HepG2 (cell line): Measurements from ENCODE around the gene XXYLT1. TPM values are rescaled to one million over a fixed set of nuclear protein-coding genes. Genes with fewer than 3 reads are reported as not detected.

Experiments
- ADNP ChIP-seq: sonication (generic); formaldehyde crosslinking; IDR thresholded peaks from 2 replicates; pipeline ENCODE4 v1.4.0; 2020; ENCODE audit warnings: missing genetic modification reagents
- ARNT ChIP-seq: fragments of 450-650 bp; IDR thresholded peaks from 2 replicates; pipeline ENCODE4 v1.6.1; 2017
- BRCA1 ChIP-seq: sonication (generic); formaldehyde crosslinking; IDR thresholded peaks from 2 replicates; pipeline ENCODE4 v1.4.0; 2020; ENCODE audit warnings: missing genetic modification reagents
- CAMTA2 ChIP-seq: sonication (generic); formaldehyde crosslinking; IDR thresholded peaks from 2 replicates; pipeline ENCODE4 v1.4.0; 2020; ENCODE audit warnings: mild to moderate bottlenecking, missing genetic modification reagents, borderline replicate concordance
- FOXP1 ChIP-seq, 2 experiments: fragments of 450-650 bp in 1 of 2; IDR thresholded peaks; 2 replicates each; pipeline ENCODE4 v1.6.1; 2017 to 2018; ENCODE audit warnings: antibody characterized with exemption in 1 of 2
- MEIS1 ChIP-seq: sonication (generic); formaldehyde crosslinking; IDR thresholded peaks from 2 replicates; pipeline ENCODE4 v1.9.0; 2021; ENCODE audit warnings: mild to moderate bottlenecking, missing genetic modification reagents, moderate library complexity, borderline replicate concordance
- MXD4 ChIP-seq: IDR thresholded peaks from 2 replicates; pipeline ENCODE4 v1.6.1; 2016; ENCODE audit warnings: mild to moderate bottlenecking, missing biosample characterization, missing genetic modification reagents
- RBFOX2 ChIP-seq: fragments of 200-400 bp; formaldehyde crosslinking; IDR thresholded peaks from 2 replicates; pipeline ENCODE4 v1.6.1; 2017; ENCODE audit warnings: low read depth, mild to moderate bottlenecking, low read length
- SNAPC4 ChIP-seq: sonication (generic); formaldehyde crosslinking; IDR thresholded peaks from 2 replicates; pipeline ENCODE4 v1.4.0; 2020; ENCODE audit warnings: mild to moderate bottlenecking, missing genetic modification reagents
- SP140L ChIP-seq: sonication (generic); formaldehyde crosslinking; IDR thresholded peaks from 2 replicates; pipeline ENCODE4 v1.4.0; 2020; ENCODE audit warnings: missing genetic modification reagents, borderline replicate concordance
- TARDBP ChIP-seq: sonication (generic); formaldehyde crosslinking; IDR thresholded peaks from 2 replicates; pipeline ENCODE4 v1.8.0; 2022; ENCODE audit warnings: mild to moderate bottlenecking, missing genetic modification reagents
- YY1 ChIP-seq: IDR thresholded peaks from 2 replicates; pipeline ENCODE4 v1.6.1; 2011; ENCODE audit warnings: low read length, low read depth, moderate library complexity, mild to moderate bottlenecking; ENCODE audit not compliant: insufficient read depth, insufficient replicate concordance
- ZBTB38 ChIP-seq: sonication (generic); formaldehyde crosslinking; IDR thresholded peaks from 2 replicates; pipeline ENCODE4 v1.5.1; 2020; ENCODE audit warnings: mild to moderate bottlenecking, missing genetic modification reagents
- ZC3H13 ChIP-seq: sonication (generic); formaldehyde crosslinking; IDR thresholded peaks from 2 replicates; pipeline ENCODE4 v1.8.1; 2023; ENCODE audit warnings: mild to moderate bottlenecking, missing genetic modification reagents, moderate library complexity
- ZMYM3 ChIP-seq: sonication (generic); formaldehyde crosslinking; IDR thresholded peaks from 2 replicates; pipeline ENCODE4 v1.5.1; 2020; ENCODE audit warnings: mild to moderate bottlenecking, missing genetic modification reagents
- ZNF296 ChIP-seq: sonication (generic); formaldehyde crosslinking; conservative IDR thresholded peaks from 2 replicates; pipeline ENCODE4 v1.5.0; 2020; ENCODE audit warnings: mild to moderate bottlenecking, missing genetic modification reagents
- ZNF317 ChIP-seq: sonication (generic); formaldehyde crosslinking; IDR thresholded peaks from 2 replicates; pipeline ENCODE4 v1.5.0; 2020; ENCODE audit warnings: mild to moderate bottlenecking, missing genetic modification reagents
- ZNF546 ChIP-seq: sonication (generic); formaldehyde crosslinking; conservative IDR thresholded peaks from 2 replicates; pipeline ENCODE4 v1.8.1; 2023; ENCODE audit warnings: mild to moderate bottlenecking, missing genetic modification reagents
- ZNF629 ChIP-seq: sonication (generic); formaldehyde crosslinking; conservative IDR thresholded peaks from 2 replicates; pipeline ENCODE4 v1.5.0; 2020; ENCODE audit warnings: missing genetic modification reagents
- polyA plus RNA-seq, 8 experiments: library from polyadenylated mRNA; depleted of rRNA in 3 of 8; stranded (reverse) in 7 of 8; unstranded in 1 of 8; fragments of >200 nt; fragmentation: Illumina TruSeq in 4 of 8; extraction: Trizol in 4 of 8; gene quantifications; 2 replicates each; pipeline versions ENCODE4 v1.2.1 to v1.2.3, GENCODE V29; 2011 to 2016; ENCODE audit warnings: low read depth in 4 of 8, missing spikeins in 1 of 8, mixed read lengths in 1 of 8; ENCODE audit not compliant: insufficient read depth in 1 of 8
- total RNA-seq, 5 experiments: library from RNA; depleted of rRNA; stranded (reverse); fragments of >200 nt; fragmentation: Illumina TruSeq; extraction: Trizol; gene quantifications; 2 replicates each; pipeline ENCODE4 v1.2.3, GENCODE V29; 2016; ENCODE audit warnings: low read depth in 1 of 5

The XXYLT1 gene
- total and polyA plus RNA-seq, 2 of the 13 experiments (the other 11 are each of a cell fraction or from before 2014, with no cell fraction given): 17.7 to 19.0 TPM

GRCh38 chr3:195159117-195159813 lies 111.7 kb downstream of the XXYLT1 start (continued):
- TF ChIP-seq CAMTA2 (CRISPR knock-in tag): 0 out of 2 replicates have a peak, but pooled peaks have one; percentile 48
- TF ChIP-seq ZNF546 (CRISPR knock-in tag): no peak
- TF ChIP-seq MEIS1 (CRISPR knock-in tag): no peak
- TF ChIP-seq ZNF629 (CRISPR knock-in tag): peak; percentile 96
- peak; percentile 89 for TF ChIP-seq ZMYM3 (CRISPR knock-in tag)
- 0 out of 2 replicates have a peak, but pooled peaks have one; percentile 28 for TF ChIP-seq ZNF317 (CRISPR knock-in tag)
- no peak for TF ChIP-seq MXD4 (CRISPR knock-in tag)
- peak; percentile 93 for TF ChIP-seq ZBTB38 (CRISPR knock-in tag)
- no peak for TF ChIP-seq FOXP1 (IDR thresholded peaks at IDR 0.05)
- TF ChIP-seq FOXP1 (CRISPR knock-in tag; IDR thresholded peaks at IDR 0.05): no peak
- peak; percentile 49; the same call in 1 of the 2 replicates for TF ChIP-seq ZC3H13
- TF ChIP-seq ADNP (CRISPR knock-in tag): 0 out of 2 replicates have a peak, but pooled peaks have one; percentile 58
- no peak for TF ChIP-seq YY1
- TF ChIP-seq ZNF296 (CRISPR knock-in tag): no peak
- no peak for TF ChIP-seq BRCA1 (CRISPR knock-in tag)
- TF ChIP-seq TARDBP (CRISPR knock-in tag): no peak
- TF ChIP-seq ARNT: no peak
- TF ChIP-seq RBFOX2: no peak
- 0 out of 2 replicates have a peak, but pooled peaks have one; percentile 48 for TF ChIP-seq SNAPC4
- TF ChIP-seq SP140L (CRISPR knock-in tag): no peak
